Stimulated activated CD8-positive, alpha-beta memory T cell treated with anti-CD3 and anti-CD28 coated beads, Interleukin-2, amount 100 ng/mL, for 1 hour (primary cell): ENCODE measurements around the gene CLDN20.
A peak's percentile ranks its signal among the peaks of the same experiment; 100 is the strongest.
"Not testable (repeated sequence)": the region's sequence is repeated elsewhere in the genome, so short reads cannot be mapped to it uniquely, and the experiment has no call there.

Experiments
- DNase-seq, 2 donors: peaks; one replicate each; pipeline ENCODE4 v3.0.0-alpha.2; 2020; ENCODE audit warnings: low read depth in 2 of 2

CLDN20 gene

DNA sequence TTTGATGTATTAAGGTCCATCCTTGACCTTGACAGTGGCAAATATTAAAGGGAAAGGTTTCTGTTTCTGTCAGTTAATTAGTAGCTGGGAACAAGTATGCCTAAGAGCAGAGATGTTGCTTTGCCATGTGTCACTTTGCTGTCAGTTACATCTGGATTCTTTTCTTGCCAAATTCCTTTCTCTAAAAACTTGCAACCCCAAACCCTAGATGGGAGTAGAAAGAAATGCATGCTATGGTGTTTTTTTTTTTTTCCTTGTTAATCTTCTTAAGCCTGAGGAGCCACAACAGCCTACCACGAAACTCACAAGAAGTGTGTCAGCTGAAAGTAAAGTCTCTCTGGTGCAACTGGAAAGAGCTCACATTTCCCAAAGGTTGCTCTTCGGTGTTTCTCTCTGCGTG is 18.0 kb upstream of the CLDN20 start:
- DNase-seq: no peak

DNA sequence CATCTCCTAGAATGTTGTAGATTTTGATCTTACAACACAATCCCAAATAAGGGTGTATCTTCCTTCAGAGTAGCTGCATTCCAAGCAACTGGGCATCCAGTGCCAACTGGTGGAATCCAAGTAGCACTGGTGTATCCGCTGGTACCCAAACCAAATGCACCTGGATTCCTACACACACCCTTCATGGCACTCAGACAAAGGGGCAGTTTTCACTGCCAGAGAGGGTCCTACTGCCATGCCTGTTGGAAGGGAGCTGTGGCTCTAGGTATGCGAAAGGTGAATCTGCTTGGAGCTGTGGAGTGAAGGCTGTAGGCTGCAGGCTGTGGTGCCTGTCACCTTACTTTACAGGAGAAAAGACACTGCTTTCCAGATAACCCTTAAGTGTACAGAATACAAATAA is 17.0 kb upstream of the CLDN20 start:
- DNase-seq: no peak

DNA sequence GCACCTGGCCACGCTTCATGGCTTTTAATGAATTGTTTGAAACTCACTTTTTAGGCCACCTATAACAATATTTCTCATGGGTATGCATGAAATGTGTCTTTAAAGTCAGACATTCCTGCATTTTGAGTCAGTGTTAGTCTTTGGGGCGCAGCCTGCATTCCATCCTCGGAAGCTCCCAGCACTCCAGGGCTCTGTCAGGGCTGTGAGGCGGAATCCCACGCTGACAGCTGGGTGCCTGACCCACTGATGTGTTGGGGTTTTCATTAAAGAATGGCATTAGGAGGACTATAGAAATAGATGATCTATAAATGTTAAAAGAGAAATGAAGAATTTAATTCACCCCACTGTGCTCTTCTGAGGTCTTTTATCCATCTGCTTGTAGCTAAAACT is 16.2 kb upstream of the CLDN20 start:
- no peak for DNase-seq

DNA sequence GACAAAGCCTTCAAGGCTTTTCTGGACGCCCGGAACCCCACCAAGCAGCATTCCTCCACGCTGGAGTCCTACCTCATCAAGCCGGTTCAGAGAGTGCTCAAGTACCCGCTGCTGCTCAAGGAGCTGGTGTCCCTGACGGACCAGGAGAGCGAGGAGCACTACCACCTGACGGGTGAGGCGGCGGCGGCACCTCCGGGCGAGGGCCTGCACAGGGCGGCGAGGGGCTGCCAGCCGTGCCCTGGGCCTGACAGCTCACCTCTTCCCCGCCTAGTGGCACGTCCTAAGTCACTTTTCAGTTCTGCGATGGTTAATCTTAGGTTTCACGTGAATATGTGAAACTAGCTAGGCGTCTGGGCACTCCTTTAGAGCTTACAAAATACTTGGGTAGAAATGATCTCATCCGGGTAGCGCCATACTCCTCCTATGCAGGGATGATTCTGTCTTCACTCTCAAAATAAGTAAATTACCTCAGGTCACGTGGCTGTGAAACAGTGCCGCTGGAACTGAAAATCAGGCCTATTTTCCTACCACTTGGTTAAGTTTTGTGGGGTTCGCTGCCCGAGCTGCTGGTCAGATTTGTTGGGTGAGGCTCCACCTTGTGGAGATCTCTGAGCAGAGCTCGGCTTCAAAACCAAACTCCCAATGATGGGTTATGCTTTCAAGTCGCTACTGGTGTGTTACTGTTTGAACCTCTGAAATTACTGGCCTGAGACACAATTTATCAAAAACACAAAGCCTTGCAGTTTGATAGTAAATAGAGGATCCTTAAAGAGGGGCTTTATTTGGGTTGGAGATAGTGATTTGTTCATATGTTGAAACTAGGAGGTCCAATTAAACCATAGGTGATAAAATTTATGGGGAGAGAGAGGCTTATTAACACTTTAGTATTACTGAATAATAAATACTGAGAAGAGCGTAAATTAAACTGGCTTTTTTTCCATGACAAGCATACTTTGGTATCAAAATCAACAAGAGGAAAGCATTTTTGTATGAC is 15.5 kb upstream of the CLDN20 start:
- DNase-seq: peak in 1 of 2 donors; percentile 3

DNA sequence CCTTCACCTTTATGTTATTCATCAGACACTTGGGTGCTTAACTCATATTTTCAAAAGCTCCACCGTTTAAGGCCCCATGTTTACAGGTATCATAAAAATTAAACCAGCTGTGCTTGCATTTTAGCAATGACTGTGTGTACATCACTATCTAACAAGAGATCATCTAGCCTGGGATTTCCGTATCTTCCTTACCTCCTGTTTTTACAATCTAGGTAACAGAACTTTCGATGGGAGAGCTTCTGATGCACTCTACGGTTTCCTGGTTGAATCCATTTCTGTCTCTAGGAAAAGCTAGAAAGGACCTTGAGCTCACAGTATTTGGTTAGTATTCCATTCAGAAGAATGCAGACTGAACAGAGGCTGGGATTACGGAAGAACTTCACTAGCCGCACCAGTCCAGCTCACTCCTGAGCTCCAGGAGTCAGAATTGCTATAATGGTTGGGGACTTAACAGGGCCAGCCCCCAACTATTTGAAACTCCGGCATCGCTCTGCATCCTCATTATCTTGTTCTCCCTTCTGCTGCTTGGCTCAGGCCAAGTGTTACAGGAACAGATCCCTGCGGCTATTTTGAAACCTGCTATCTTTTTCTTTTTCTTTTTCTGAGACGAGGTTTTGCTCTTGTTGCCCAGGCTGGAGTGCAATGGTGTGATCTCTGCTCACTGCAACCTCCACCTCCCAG is 13.0 kb upstream of the CLDN20 start:
- no peak for DNase-seq

DNA sequence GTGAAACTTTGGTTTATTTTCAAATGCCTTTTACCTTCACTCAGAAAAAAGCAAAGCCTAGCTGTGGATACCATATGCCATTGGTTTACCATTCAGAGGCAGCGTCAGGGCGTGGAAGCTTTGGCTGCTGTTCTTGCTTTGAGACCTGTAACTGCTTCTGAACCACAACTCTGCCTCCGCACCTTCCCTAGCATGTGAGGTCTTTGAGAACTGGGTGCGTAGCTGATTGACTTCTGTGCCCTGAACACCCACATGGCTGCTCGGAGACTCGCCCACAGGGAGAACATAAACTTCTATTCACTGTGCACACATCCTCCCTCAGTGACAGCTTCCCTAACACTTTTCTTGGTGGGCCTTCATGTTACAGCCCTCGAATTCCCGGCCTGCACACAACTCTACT is 11.2 kb upstream of the CLDN20 start:
- no peak for DNase-seq

DNA sequence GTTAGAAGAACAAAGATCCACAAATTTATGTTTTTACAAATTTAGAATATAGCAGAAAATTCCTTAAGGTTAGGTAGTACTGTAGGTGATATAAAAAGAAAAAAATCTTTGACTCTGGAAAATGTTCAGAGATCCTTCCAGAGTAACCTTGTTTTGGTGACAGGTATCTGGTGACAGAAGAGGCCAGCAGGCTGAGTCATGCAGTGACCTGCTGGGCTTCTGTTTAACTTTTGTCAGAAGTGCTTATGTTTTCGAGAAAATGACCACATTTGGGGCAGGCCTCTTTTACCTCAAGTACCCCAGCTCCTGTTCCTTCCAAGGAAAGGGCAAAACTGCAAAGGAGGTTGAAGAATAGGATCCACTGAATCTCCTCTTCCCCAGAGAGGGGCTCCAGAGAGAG is 10.5 kb upstream of the CLDN20 start:
- DNase-seq: no peak

DNA sequence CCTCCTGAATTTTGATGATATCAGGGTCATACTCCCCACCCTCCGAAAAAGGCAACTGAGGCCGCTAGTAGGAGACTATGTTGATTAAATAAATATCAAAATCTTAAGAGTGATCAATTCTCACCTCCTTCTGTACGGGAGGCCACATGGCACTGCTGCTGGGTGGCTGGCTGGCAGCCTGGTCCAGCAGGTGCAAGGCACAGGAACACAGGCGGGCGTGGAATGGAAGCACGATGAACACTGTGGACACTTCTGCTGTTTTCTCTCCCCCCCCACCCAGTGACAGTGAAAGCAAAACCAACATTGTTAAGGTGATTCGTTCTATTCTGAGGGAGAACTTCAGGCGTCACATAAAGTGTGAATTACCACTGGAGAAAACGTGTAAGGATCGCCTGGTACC is 9.7 kb upstream of the CLDN20 start:
- no peak for DNase-seq

DNA sequence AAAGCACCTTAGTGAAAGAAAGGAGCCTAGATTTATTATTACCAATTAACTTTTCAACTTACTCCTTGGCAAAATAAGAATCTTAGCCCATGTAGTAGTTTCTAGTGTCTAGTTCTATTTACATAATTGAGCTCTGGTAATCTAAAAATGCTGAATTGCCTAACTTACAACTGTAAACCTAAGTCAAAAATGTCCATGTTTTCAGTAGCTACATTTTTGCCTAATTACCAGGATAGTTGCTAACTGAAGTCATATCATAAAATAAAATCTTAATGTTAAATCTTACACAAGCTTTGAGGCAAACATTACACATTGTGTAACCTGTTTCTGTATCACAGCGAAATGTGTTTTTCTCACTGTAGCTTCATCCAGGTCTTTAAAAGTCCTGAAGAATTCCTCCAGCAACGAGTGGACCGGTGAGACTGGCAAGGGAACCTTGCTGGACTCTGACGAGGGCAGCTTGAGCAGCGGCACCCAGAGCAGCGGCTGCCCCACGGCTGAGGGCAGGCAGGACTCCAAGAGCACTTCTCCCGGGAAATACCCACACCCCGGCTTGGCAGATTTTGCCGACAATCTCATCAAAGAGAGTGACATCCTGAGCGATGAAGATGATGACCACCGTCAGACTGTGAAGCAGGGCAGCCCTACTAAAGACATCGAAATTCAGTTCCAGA is 7.6 kb upstream of the CLDN20 start:
- DNase-seq: no peak

DNA sequence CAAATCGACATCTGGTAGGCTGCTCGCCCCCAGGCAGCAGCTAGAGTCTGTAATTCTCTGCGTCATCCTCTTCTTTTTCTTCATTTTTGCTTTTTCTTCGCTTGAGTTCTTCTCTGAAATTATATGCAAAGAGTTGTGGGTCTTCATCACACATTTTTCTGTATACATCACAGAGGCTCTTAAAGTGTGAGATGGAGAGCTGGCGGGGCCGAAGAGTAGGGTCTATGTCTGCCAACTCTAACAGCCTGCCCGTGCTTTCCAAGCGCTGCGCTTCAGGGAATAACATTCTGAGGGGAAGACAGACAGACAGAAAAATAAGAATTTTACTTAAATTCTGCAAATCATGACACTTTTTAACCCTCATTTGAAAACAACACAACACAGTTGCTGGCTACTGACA is 6.0 kb upstream of the CLDN20 start:
- no peak for DNase-seq

DNA sequence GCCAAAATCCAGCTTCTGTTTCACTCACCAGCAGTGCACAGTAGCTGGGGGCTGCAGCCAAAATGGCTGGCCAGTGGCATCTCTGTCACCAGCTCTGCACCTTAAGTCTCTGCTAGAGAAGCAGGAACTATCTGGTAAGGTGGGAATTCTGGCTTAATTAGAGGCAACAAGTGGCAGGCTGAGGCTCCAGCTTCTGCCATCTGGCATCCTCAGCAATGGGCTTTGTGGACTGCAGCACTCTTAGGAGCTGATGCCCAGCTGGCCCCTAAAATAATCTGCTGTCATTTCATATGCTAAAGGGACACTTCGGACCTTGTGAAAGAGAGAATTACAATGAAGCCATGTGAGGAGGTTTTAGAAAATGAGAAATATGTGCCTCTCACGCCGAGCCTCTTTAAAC is 4.6 kb upstream of the CLDN20 start:
- DNase-seq: no peak

DNA sequence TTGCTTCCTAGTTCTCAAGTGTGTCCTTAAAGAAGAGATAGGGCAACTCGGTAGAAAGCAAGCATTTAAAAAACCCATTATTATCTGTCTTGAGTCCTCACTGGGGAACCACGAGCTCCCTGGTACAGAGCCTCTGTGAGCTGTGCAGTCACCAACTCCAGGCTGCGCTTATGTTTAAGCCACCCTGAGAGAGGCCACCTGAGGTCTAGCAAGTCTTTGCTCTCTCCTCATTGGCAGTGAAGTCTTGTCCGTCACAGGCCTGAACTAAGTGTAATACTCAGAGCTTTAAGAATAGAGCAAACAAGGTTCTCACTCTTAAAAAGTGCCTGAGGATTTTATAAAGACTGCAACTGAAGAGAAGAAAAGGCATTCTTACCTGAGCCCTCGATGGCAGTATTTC is 3.9 kb upstream of the CLDN20 start:
- DNase-seq: no peak

DNA sequence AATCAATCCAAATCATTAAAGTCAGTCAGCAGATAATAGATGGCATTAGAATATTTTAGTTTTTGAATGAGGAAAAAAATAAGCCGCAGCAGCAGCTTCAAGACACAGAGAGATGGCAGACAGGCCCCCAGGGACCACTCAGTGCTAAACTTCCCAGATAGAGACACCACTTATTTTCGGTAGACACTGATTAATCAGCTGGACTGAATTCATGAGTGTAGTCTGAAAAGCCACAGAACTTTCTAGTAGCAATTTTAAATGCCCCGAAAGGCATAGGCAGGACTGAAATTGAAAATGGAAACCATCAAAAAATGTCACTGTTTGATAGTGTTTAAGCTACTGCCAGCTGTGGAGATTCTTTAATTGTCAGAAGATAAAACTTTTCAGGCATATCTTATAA is 3.1 kb upstream of the CLDN20 start:
- DNase-seq: no peak

DNA sequence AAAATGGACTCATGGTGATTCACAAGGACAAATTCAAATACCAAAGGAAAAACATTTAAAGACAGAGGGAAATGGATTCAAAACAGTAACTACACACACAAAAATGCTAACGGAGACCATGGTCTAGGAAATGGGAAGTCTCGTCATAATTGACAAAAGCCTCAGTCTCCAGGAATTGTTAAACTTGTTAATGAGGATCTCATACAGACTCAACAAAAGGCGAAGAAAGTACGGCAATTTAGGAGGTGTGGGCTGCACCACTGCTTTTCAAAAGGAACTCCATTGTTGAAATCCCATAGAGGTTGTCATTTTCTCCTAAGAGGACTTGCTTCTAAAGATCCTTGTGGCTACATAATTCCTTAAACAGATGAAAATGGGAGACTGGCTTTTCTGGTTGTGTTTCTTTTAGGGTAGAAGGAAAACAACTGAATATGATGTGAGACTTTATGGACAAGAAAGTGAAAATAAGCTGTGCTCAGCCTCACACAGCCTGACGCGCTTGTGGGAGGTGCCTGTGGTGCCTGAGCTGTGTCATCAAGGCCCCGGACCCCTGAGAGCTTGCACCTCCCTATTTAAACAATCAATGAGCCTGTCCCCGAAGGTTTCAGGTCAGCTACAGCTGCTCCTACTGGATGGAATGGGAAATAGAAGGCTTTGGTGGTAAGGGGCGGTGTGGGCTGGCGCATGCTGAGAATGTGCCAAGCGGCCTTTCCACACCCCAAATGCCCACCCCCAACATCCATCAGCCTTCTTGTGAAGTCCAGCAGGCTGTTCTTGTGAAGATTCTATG is 2.5 kb upstream of the CLDN20 start:
- no peak for DNase-seq

DNA sequence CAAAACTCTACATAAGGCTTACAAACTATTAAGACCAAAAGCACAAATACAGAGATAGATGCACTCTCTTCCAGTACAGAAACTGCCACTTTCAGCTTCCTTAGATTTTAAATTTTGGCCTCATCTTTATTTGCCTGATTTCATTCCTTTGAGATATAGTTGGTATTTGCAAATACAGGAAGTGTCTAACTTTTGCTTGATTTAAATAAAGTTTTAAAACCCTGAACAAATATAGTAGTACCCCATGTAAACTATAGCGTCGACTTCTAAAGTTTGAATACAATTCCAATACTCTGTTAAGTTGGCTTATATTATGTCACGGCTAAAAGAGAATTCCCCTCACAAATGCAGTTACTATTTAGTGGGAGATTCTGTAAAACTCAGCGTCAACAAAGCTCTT is 1.2 kb upstream of the CLDN20 start:
- DNase-seq: no peak

DNA sequence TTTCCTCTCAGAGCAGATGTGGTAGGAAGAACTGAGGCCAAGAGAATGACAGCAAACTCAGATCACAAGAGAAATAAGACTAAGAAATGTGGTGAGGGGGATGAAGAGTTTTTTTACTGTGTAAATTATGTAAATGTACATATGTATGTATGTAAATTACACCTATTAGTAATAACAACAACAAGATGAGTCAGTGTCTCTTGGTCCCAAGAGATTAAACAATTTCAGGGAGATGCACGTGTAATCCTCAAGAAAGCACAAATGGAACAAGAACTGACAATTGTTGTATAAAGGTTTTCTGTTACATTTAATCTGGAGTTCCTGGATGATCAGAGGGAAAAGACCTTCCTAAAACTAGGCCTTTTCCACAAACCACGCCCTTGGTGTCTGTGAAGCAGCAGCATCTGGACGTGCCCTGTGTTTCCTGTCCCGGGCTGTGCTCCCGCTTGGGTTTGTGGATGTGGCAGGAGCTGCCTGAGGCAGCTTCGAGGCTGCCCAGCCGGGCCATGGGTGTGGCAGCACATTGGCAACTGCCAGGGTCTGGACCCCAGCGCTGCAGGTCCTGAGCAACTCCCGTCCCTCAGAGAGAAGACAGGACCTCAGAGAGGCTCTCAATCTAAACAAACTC is 994 bp downstream of the CLDN20 start:
- no peak for DNase-seq

DNA sequence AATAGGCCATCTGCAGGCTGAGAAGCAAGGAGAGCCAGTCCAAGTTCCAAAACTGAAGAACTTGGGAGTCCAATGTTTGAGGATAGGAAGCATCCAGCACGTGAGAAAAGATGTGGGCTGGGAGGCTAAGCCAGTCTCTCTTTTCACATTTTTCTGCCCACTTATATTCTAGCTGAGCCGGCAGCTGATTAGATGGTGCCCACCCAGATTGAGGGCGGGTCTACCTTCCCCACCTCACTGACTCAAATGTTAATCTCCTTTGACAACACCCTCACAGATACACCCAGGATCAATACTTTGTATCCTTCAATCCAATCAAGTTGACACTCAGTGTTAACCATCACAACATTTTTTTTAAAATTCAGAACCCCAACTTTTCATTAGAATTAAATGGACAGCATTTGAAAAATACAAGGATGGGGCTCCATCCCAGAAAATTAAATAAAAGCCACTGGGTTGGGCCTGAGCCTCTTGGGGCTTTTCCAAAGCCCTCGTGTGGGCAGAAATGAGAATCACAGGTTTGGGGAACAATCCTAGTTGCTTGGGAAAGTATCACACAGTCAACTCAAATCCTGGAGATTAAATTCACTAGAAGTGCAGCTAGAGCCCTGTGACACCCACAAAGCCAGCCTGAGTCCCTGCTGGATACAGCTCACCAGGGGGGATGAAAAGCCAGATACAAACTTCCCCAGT is 2.2 kb downstream of the CLDN20 start:
- no peak for DNase-seq

DNA sequence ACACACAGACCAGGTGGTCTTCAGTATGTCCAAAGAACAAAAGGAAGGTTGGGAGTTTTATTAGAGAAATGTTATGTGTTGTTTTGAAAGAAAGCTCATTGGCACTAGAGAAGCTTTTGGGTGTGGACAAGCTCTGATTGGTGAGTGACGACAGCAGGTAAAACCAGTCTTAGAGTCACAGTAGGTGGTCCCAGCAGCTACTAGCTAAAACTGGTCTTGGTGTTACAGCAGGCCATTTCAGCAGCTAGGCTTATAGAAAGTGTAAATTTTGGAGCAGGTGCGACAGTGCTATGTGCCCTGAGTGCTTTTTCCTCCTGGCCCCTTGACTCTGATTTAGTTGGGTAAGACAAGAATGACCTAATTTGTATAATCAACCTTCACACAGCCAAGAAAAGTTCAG is 3.6 kb downstream of the CLDN20 start:
- no peak for DNase-seq

DNA sequence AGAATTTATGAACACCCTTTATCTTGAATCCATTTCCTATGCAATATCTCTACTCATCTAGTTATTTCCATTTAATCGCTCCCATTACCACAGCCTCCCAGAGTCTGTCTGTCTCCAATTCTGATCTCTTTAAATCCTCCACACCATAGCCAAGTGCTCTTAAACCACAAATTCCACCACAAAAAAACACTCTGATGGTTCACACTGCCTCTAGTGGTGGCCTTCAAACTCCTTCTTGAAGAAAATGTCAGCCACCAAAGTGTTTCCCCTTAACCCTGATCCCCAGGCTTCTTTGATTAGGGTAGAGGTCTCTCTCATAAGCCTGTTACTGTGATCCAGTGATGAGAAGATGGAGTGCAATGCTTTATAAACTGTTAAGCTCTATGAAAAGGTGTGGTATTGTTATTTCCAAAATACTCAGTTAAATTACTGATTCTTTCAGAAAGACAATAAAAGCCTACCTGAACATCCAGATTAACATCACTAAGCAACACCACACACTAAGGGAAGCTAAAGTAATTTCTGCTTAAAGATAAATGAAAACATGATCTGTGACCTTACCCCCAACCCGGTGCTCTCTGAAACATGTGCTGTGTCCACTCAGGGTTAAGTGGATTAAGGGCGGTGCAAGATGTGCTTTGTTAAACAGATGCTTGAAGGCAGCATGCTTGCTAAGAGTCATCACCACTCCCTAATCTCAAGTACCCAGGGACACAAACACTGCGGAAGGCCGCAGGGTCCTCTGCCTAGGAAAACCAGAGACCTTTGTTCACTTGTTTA is 4.5 kb downstream of the CLDN20 start:
- not testable (repeated sequence) for DNase-seq

DNA sequence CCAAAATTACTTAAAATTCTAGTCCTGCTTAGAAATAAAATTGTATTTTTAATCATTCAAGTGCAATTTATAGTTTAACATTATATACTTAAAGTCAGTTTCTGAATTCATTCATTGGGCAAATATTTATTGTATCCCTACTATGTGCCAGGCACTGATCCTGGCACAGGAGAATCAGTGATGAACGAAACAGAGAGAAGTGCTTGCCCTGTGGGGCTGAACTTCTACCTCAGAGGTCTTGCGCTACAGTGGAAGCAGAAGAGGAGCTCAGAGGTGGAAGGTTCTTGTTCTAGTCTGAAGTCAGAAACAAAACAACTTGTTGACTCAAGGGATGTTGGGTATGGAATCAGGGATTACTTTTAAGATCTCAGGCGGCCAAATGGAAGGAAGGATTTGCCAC is 6.0 kb downstream of the CLDN20 start:
- no peak for DNase-seq
